IMR-90 (cell line): ENCODE results near the gene SDC1. TPM values are rescaled to one million over a fixed set of nuclear protein-coding genes. Genes with fewer than 3 reads are reported as not detected.

ENCODE experiments used
- ATAC-seq: fragments of 200-7000 bp; cut with Tn5 transposase; 2 replicates; pipeline ENCODE4 v1.9.1; 2020; ENCODE audit warnings: low read depth, mild to moderate bottlenecking, moderate library complexity
- BruUV-seq: library from RNA; stranded (reverse); fragments of 400-500 nt; replicated peaks from 2 replicates; lab custom pipeline; 2021; lab: Mats Ljungman, UMichigan
- CTCF ChIA-PET: fragments of 300-600 bp; formaldehyde crosslinking; extraction: SDS; loops from one replicate; lab custom pipeline; 2021; ENCODE audit warnings: antibody characterized with exemption; lab: Yijun Ruan, JAX
- POLR2A ChIA-PET: fragments of 300-600 bp; sonication (Branson Sonifier 250); formaldehyde crosslinking; loops from one replicate; lab custom pipeline; 2022; ENCODE audit warnings: antibody characterized with exemption; ENCODE audit not compliant: unreplicated experiment; lab: Charles Lee
- DNase-seq: peaks from one replicate; pipeline ENCODE4 v3.0.0; 2013
- H2AFZ ChIP-seq: replicated peaks from 2 replicates; pipeline ENCODE3; 2013; ENCODE audit warnings: low read length, mild to moderate bottlenecking; ENCODE audit not compliant: poor library complexity
- H2AK5ac ChIP-seq: 2 replicates; pipeline ENCODE4 v1.6.1; 2013; ENCODE audit warnings: low read depth, low read length, inconsistent platforms
- H2AK9ac ChIP-seq: replicated peaks from 2 replicates; pipeline ENCODE3; 2013; ENCODE audit warnings: mild to moderate bottlenecking, low read depth, low read length, moderate library complexity; ENCODE audit not compliant: poor library complexity
- H2BK120ac ChIP-seq: 2 replicates; pipeline ENCODE4 v1.6.1; 2013; ENCODE audit warnings: low read depth, low read length, inconsistent platforms
- H2BK15ac ChIP-seq: 3 replicates; pipeline ENCODE4 v1.6.1; 2013; ENCODE audit warnings: low read depth, low read length, inconsistent platforms
- H2BK20ac ChIP-seq: 2 replicates; pipeline ENCODE4 v1.6.1; 2013; ENCODE audit warnings: low read depth, mild to moderate bottlenecking, inconsistent platforms, low read length, moderate library complexity
- H2BK5ac ChIP-seq: 2 replicates; pipeline ENCODE4 v1.6.1; 2013; ENCODE audit warnings: mild to moderate bottlenecking, low read depth, low read length, inconsistent platforms; ENCODE audit not compliant: poor library complexity, severe bottlenecking
- H3K14ac ChIP-seq: replicated peaks from 2 replicates; pipeline ENCODE4 v1.6.1; 2013; ENCODE audit warnings: low read depth, low read length, inconsistent platforms
- H3K18ac ChIP-seq: 2 replicates; pipeline ENCODE4 v1.6.1; 2013; ENCODE audit warnings: low read depth, low read length, control low read depth
- H3K23ac ChIP-seq: 2 replicates; pipeline ENCODE4 v1.6.1; 2013; ENCODE audit warnings: low read depth, low read length, inconsistent platforms
- H3K27ac ChIP-seq: 2 replicates; pipeline ENCODE4 v1.5.1; 2013; ENCODE audit warnings: mild to moderate bottlenecking, control low read depth, low read length; ENCODE audit not compliant: insufficient read depth
- H3K27me3 ChIP-seq: 2 replicates; pipeline ENCODE4 v1.6.1; 2013; ENCODE audit warnings: low read length; ENCODE audit not compliant: control insufficient read depth, insufficient read depth
- H3K36me3 ChIP-seq: 2 replicates; pipeline ENCODE4 v1.6.1; 2013; ENCODE audit warnings: low read length, mixed read lengths; ENCODE audit not compliant: control insufficient read depth, insufficient read depth
- H3K4ac ChIP-seq: 2 replicates; pipeline ENCODE4 v1.6.1; 2013; ENCODE audit warnings: low read depth, low read length, inconsistent platforms
- H3K4me1 ChIP-seq: 2 replicates; pipeline ENCODE4 v1.6.1; 2013; ENCODE audit warnings: low read length, mixed read lengths; ENCODE audit not compliant: control insufficient read depth, insufficient read depth
- H3K4me2 ChIP-seq: 2 replicates; pipeline ENCODE4 v1.6.1; 2013; ENCODE audit warnings: low read depth, mild to moderate bottlenecking, control low read depth, low read length, moderate library complexity
- H3K4me3 ChIP-seq: 2 replicates; pipeline ENCODE4 v1.5.1; 2013; ENCODE audit warnings: low read depth, mild to moderate bottlenecking, control low read depth, low read length, moderate library complexity; ENCODE audit not compliant: insufficient read depth
- H3K56ac ChIP-seq: 2 replicates; pipeline ENCODE4 v1.6.1; 2013; ENCODE audit warnings: low read length, inconsistent platforms; ENCODE audit not compliant: insufficient read depth; ENCODE audit errors: extremely low read depth
- H3K79me1 ChIP-seq, 2 experiments: 2 replicates each; pipeline ENCODE4 v1.6.1; 2013; ENCODE audit warnings: low read length in 2 of 2, inconsistent platforms in 1 of 2, low read depth in 1 of 2
- H3K9ac ChIP-seq: 2 replicates; pipeline ENCODE4 v1.6.1; 2013; ENCODE audit warnings: low read depth, low read length, control low read depth
- H3K9me1 ChIP-seq: 2 replicates; pipeline ENCODE4 v1.6.1; 2013; ENCODE audit warnings: low read length, inconsistent platforms; ENCODE audit not compliant: insufficient read depth
- H3K9me3 ChIP-seq: 2 replicates; pipeline ENCODE4 v1.6.1; 2013; ENCODE audit warnings: low read length; ENCODE audit not compliant: control insufficient read depth, insufficient read depth
- H4K20me1 ChIP-seq: 2 replicates; pipeline ENCODE4 v1.6.1; 2013; ENCODE audit warnings: low read length, inconsistent platforms; ENCODE audit not compliant: insufficient read depth
- H4K5ac ChIP-seq: 2 replicates; pipeline ENCODE4 v1.6.1; 2013; ENCODE audit warnings: mild to moderate bottlenecking, low read depth, low read length, control low read depth
- H4K8ac ChIP-seq, 2 experiments: 2 replicates each; pipeline ENCODE4 v1.6.1; 2013; ENCODE audit warnings: low read depth in 2 of 2, low read length in 2 of 2, control low read depth in 1 of 2, inconsistent platforms in 1 of 2
- H4K91ac ChIP-seq: 2 replicates; pipeline ENCODE4 v1.6.1; 2013; ENCODE audit warnings: low read depth, low read length, inconsistent platforms; ENCODE audit not compliant: insufficient read depth
- BHLHE40 ChIP-seq: fragments of 150-350 bp; IDR thresholded peaks from 2 replicates; pipeline ENCODE4 v1.6.1; 2016; ENCODE audit warnings: mild to moderate bottlenecking, low read depth, low read length
- CEBPB ChIP-seq: IDR thresholded peaks from 2 replicates; pipeline ENCODE4 v1.6.1; 2012; ENCODE audit warnings: low read depth, low read length, improper control_type of control experiment
- CHD1 ChIP-seq: IDR thresholded peaks from 2 replicates; pipeline ENCODE4 v1.6.1; 2012; ENCODE audit warnings: low read depth, low read length, improper control_type of control experiment
- FOS ChIP-seq: fragments of 150-350 bp; IDR thresholded peaks from 2 replicates; pipeline ENCODE4 v1.6.1; 2016; ENCODE audit warnings: low read depth, low read length
- MAFK ChIP-seq: IDR thresholded peaks from 2 replicates; pipeline ENCODE4 v1.6.1; 2012; ENCODE audit warnings: low read depth, low read length, improper control_type of control experiment
- MAZ ChIP-seq: IDR thresholded peaks from 2 replicates; pipeline ENCODE4 v1.6.1; 2012; ENCODE audit warnings: low read depth, mild to moderate bottlenecking, low read length, improper control_type of control experiment, moderate library complexity, borderline replicate concordance
- MXI1 ChIP-seq: IDR thresholded peaks from 2 replicates; pipeline ENCODE4 v1.6.1; 2012; ENCODE audit warnings: low read depth, mild to moderate bottlenecking, low read length, moderate library complexity, borderline replicate concordance
- NFE2L2 ChIP-seq: fragments of 150-350 bp; IDR thresholded peaks from 2 replicates; pipeline ENCODE4 v1.6.1; 2016; ENCODE audit warnings: low read depth, mild to moderate bottlenecking, low read length
- POLR2A ChIP-seq: IDR thresholded peaks from 2 replicates; pipeline ENCODE4 v1.6.1; 2012; ENCODE audit warnings: mild to moderate bottlenecking, low read depth, low read length
- RAD21 ChIP-seq: IDR thresholded peaks from 2 replicates; pipeline ENCODE4 v1.6.1; 2012; ENCODE audit warnings: low read length, improper control_type of control experiment
- RCOR1 ChIP-seq: IDR thresholded peaks from 2 replicates; pipeline ENCODE4 v1.6.1; 2012; ENCODE audit warnings: mild to moderate bottlenecking, low read length, improper control_type of control experiment; ENCODE audit not compliant: insufficient replicate concordance
- WGBS, 2 experiments: methylation state at CpG; one replicate each; pipeline versions ENCODE4 v1.1.5 to v1.1.7; 2013; ENCODE audit warnings: missing lambda C conversion rate in 2 of 2; ENCODE audit not compliant: insufficient read length in 1 of 2; ENCODE audit errors: extremely low coverage in 2 of 2; 5-methylcytosine and 5-hydroxymethylcytosine counted together
- dilution Hi-C: fragments of 300-500 bp; cut with HindIII; formaldehyde crosslinking; loops from one replicate; pipeline ENCODE4 v1.14.3; 2018; ENCODE audit warnings: low sequenced_read_pairs; ENCODE audit not compliant: unreplicated experiment
- in situ Hi-C: fragments of 300-500 bp; cut with MboI; formaldehyde crosslinking; loops from 3 replicates; pipeline ENCODE4 v1.14.3; 2019; ENCODE audit warnings: low sequenced_read_pairs, inconsistent platforms, mixed read lengths
- intact Hi-C: fragments of 100-400 bp; cut with micrococcal nuclease; formaldehyde crosslinking; loops from 2 replicates; pipeline ENCODE4 v1.10.0; 2022
- polyA plus RNA-seq, 3 experiments: library from polyadenylated mRNA; depleted of rRNA; stranded (reverse); fragments of >200 nt; gene quantifications; 2 replicates each; pipeline ENCODE4 v1.2.3, GENCODE V29; 2012; ENCODE audit warnings: low replicate concordance in 1 of 3
- total RNA-seq: library from RNA; depleted of rRNA; stranded (reverse); fragments of >200 nt; gene quantifications from 2 replicates; pipeline ENCODE4 v1.2.3, GENCODE V29; 2012

Gene SDC1
- total and polyA plus RNA-seq, 2 of the 4 experiments (the other 2 are of a cell fraction): 22.0 to 28.3 TPM

- TF ChIP-seq CHD1: no peak
These were observed 60.7 kb downstream of the SDC1 start (continued) for GRCh38 chr2:20164061-20164733.

- no peak overlapping the region for H3K23ac ChIP-seq
- no CpG with 5 or more reads among the region's 2 CpGs for WGBS, 2 experiments
- intact Hi-C loops (loop anchor here (5.0 kb wide), 1 partner anchor 33 kb away; no protein-coding TSS in a partner anchor), in situ Hi-C loops (no loop called here), dilution Hi-C loops (no loop called here)
- no peak overlapping the region for H2BK15ac ChIP-seq
- H3K4ac ChIP-seq: no peak overlapping the region
- no peak overlapping the region for H2AK9ac ChIP-seq
- no peak overlapping the region for H2AFZ ChIP-seq
- no peak overlapping the region for H4K91ac ChIP-seq
- no peak overlapping the region for H3K4me3 ChIP-seq
- no peak overlapping the region for H3K4me2 ChIP-seq
- H2BK120ac ChIP-seq: no peak overlapping the region
- H3K27ac ChIP-seq: no peak overlapping the region
- no TSS peak for BruUV-seq
- ATAC-seq (no peak), DNase-seq (no peak)
- no peaks in the 10 kb centered on the region for H3K36me3 ChIP-seq
- no peaks in the 10 kb centered on the region for H4K20me1 ChIP-seq
- H2AK5ac ChIP-seq: no peak overlapping the region
- H3K9me1 ChIP-seq: peaks cover 7% of the 10 kb centered on the region
- ChIA-PET CTCF (no interaction called here), POLR2A (no interaction called here)
- H4K5ac ChIP-seq: no peak overlapping the region
- no peak overlapping the region for H2BK20ac ChIP-seq
- H3K9ac ChIP-seq: no peak overlapping the region
- no peak for TF ChIP-seq CEBPB
- TF ChIP-seq FOS: no peak
- no peak for TF ChIP-seq BHLHE40
- no peak for TF ChIP-seq MXI1
- no peak for TF ChIP-seq CHD1
- TF ChIP-seq NFE2L2: no peak
- no peak for TF ChIP-seq MAFK
- TF ChIP-seq RCOR1: no peak
- no peak for TF ChIP-seq POLR2A
- no peak for TF ChIP-seq RAD21
- TF ChIP-seq MAZ: no peak
- no peaks in the 10 kb centered on the region for H3K9me3 ChIP-seq
- no peaks in the 10 kb centered on the region for H3K27me3 ChIP-seq
- no peak overlapping the region for H4K8ac ChIP-seq
- H3K79me1 ChIP-seq: no peaks in the 10 kb centered on the region
- H3K56ac ChIP-seq: no peak overlapping the region
- no peak overlapping the region for H3K18ac ChIP-seq
- H3K14ac ChIP-seq: no peak overlapping the region
- peaks cover 2% of the 10 kb centered on the region; the same call in 1 of the 2 replicates for H3K4me1 ChIP-seq
- no peak overlapping the region for H2BK5ac ChIP-seq
These were observed 65.4 kb downstream of the SDC1 start for GRCh38 chr2:20159411-20160070.
